NCI-H1930 (cell line): Measurements from ENCODE around the gene TCN2.
"Not testable (repeated sequence)": the region's sequence is repeated elsewhere in the genome, so short reads cannot be mapped to it uniquely, and the experiment has no call there.

Experiments
- DNase-seq, 2 experiments: peaks; one replicate each; lab custom pipeline; 2025; lab: John Stamatoyannopoulos, UW

The TCN2 gene

DNA sequence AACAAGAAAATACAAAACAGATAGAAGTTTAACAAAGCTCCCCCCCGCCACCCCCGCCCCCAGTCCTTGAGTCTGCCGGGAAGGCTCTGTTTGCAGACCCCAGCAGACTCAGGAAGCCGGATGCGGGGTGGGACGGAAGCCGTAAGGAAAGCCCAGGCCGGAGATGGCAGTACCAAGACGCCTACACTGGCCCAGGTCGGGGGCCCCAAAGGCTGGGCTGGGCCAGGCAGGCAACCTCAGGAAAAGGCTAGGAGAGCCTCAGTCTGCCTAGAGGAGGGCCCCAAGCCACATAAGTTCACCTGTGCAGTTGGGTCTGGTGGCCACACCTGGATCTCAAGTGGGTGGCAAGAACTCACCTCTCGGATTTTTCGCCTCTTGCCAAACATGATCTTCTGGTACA is 28.5 kb upstream of the TCN2 start:
- no peak for DNase-seq

DNA sequence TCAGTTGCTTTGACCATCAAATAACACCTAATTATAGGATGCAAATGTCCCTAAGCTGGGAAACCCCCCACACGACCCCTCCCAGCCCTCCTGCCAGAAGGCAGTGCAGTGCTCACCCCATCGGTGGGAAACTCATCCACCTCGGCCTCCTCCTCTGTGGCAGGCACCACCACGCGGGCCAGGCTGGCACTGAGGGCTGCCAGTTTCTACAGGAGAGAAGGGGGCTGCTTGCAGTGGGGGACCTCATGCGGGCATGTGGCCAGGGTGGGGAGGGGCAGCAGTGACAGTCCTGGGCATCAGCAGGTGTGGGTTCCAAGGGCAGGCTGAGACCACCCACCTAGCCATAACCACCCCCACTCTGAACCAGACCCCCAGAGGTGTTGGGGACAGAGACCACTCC is 26.1 kb upstream of the TCN2 start:
- DNase-seq: no peak

DNA sequence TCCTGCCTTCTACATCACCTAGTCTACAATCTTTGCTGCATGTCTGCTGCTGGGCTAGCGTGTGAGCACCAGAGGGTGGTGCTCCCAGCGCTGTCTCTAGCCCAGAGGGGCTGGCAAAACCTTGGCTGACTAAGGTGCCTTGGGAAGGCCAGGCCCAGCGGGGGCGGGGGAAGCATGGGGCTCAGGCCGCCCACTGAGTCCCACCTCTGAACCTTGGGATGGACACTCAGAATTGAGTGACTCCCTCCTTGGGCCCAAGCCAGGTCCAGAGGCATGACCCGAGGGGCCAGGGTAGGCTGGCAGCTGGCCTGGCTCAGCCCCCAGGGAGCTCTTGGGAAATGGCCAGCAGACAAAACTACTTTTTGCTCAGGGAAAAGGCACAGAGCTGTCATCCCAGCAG is 24.9 kb upstream of the TCN2 start:
- DNase-seq: no peak

DNA sequence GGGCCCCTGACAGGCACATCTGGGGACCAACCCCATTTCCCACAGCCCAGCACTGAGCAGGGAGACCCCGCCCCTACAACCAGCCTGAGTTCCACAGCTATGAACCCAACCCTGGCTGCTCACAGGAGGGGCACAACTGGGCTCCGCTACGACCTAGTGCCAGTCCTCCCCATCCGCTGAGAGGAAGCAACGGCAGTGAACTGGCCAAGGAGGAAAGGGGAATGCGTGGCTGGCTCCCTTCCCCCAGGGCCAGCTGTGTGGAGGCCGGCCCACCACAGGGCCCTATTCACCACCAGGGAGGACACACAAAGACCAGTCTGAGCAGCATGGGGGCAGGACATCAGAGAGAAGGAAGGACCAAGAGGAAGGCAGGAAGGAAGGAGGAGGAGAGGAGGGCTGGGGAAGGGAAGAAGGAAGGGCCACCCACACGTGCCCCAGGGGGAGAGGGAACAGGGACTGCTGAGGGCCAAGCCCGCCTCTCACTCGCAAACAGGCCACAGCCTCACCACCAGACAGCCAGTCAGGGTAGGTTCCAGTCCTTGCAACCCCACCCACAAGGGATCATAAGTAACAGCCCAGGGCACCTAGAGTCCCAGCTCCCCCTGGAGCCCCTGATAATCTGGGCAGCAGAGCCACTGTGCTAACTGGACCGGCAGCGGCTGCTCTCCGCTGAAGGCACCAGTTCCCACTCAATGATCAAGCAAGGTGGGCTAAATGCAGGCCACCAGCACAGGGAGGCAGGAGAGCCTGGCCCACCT is 24.0 kb upstream of the TCN2 start:
- DNase-seq: no peak

DNA sequence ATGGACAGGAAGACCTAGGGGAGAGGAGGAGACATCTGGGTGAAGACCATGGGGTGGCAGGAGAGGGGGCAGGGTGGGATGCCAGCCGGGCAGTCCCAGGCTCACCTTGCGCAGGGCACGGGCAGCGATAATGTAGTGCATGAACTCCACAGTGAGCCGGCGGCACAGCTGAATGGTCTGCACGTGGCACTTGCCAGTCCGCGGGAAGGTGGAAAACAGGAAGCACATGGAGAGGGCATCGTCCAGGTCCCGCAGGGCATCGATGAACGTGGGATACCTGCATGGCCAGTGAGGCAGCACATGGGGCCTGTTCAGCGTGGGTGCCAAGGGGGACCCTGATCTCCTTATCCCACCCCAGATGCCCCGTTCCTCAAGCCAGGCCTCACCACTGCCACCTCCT is 22.5 kb upstream of the TCN2 start:
- no peak for DNase-seq

DNA sequence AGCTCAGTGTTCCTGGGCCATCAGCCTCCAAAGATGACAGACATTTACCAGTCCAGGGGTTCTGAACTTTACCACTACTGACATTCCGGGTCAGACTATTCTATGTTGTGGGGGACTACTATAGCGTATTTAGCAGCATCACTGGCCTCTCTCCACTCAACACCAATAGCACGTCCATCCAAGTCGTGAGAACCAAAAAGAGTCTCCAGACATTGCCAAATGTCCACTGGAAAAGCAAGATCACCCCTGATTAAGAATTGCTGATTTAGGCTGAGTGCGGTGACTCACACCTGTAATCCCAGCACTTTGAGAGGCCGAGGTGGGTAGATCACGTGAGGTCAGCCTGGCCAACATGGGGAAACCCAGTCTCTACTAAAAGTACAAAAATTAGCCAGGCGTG is 20.6 kb upstream of the TCN2 start:
- DNase-seq: no peak

DNA sequence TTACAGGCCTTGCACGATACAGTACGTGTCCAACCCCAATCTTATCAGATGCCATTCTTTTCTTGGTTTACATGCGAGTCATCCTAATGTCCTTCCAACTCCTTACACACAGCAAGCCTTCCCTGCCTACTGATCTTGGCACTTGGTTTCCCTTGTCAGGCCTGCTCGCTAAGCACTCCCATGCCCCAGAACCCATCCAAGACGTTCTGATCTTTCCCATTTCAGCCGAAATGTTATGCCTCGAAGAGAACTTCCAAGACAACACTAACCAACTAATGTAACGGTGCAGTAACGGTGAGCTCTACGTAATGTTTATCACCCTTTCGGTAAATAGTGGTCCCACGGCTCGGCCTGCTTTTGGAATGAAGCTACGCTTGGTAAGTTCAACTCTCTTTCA is 15.8 kb upstream of the TCN2 start:
- no peak for DNase-seq

DNA sequence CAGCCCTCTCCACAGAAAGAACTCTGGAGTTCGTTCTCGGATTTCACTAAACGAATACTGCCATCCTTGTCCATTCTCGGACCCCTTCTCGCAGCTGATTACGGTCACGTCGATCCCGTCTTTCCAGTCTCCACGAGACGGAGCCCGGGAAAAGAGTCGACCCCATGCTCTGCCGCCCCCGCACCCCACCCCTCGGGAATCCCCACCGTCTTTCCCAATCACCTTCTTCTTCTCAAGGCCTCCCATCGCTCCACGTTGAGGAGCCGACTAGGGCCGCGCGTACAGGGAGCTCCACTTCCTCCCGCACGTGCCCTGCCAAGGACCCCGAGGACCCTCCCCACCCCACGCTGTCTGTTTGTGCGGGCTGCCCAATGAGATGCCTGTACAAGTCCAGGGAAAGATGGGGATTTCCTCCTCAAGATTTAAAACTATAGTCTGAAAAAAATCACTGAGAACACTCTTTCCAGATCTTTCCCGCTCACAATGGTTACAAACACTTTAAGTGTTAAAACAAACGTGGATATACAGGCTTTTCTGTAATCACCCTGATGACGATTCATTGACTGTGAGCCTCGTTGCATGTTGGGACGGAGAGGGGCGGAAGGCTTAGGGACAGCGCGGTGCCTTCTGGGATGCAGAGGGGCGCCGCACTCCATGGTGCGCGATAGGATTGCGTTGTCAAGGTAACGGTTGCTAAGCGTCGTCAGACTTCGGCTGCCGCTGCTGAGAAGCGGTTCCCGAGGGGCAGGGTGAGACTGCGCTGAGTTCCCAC is 15.2 kb upstream of the TCN2 start, which contains the start of gene PES1:
TSS of gene PES1 (minus strand) at position 323 of the 772 bp plus-strand sequence. CDS start at position 246, 77 bp downstream.
- peak; percentile 97 to 98 for DNase-seq

DNA sequence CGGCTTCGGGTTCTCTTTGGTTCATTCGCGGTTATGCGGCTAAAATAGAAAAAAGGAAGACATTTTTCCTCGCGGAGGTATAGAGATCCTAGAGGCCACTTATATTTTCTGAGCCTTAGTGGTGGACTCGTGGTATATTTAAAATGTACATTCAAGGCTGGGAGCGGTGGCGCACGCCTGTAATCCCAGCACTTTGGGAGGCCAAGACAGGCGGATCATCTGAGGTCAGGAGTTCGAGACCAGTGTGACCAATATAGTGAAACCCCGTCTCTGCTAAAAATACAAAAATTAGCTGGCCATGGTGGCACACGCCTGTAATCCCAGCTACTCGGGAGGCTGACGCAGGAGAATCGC is 14.6 kb upstream of the TCN2 start:
- DNase-seq: not testable (repeated sequence)

DNA sequence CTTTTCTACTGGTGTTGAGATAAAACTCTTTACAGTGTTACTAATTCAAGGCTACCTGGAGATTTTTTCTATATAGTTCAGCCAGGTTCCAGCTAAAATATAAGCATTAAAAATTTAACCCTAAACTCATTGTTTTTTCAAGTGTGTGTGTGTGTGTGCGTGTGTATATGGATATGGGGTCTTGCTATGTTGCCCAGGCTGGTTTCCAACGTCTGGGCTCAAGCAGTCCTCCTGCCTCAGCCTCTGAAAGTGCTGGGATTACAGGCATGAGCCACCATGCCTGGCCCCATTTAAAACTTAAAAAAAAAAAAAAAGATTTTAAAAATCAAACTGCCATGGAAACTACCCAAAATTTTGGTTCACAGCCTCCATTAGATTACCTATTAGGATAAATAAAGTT is 10.8 kb upstream of the TCN2 start:
- no peak for DNase-seq

DNA sequence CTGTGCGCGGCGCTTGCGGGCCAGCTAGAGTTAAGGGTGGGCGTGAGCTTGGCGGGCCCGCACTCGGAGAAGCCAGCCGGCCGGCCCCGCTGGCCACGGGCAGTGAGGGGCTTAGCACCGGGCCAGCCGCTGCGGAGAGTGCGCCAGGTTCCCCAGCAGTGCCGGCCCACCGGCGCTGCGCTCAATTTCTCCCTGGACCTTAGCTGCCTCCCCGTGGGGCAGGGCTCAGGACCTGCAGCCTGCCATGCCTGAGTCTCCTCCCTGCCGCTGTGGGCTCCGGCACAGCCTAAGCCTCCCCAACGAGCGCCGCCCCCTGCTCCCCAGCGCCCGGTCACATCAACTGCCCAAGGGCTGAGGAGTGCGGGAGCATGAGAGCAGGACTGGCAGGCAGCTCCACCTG is 10.1 kb upstream of the TCN2 start:
- DNase-seq: no peak

DNA sequence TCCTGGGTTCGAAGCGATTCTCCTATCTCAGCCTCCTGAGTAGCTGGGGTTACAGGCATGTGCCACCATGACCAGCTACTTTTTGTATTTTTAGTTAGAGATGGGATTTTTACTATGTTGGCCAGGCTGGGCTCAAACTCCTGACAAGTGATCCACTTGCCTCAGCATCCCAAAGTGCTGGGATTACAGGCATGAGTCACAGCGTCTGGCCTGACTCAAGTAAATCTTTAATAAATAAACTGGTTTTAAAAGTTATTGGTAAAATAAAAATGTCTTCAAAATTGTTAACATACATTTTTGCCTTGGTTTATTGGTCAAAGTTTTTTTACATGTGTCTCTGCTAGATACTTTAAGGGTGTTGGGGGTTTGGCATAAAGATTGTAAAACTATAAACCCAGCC is 8.0 kb upstream of the TCN2 start:
- DNase-seq: no peak

DNA sequence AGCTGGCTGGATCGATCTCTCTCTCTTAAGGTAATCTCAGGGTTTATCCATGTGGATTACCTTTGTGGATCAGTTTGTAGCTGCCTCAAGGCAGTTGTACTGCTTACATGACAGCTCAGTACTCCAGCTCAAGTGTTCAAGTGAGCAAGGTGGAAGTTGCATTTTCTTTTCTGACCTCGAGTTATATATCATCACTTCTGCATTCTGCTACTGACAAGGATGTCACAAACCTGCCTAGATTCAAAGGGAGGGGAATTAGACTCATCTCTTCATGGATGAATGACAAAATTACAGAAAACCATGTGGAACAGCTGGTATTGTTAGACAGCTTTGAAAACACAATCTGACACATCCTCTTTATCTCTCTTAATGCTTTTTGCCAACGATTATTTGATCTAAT is 6.1 kb upstream of the TCN2 start:
- no peak for DNase-seq

DNA sequence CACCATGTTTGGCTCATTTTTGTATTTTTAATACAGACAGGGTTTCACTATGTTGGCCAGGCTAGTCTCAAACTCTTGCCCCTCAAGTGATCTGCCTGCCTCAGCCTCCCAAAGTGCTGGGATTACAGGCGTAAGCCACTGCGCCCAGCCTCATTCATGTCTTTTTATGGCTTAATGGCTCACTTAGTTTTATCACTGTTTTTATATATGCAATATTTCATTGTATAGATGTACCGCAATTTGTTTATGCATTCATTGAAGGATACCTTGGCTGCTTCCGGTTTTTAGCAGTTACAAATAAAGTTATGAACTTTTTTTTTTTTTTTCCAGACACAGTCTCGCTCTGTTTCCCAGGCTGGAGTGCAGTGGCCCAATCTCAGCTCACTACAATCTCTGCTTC is 5.5 kb upstream of the TCN2 start:
- DNase-seq: no peak

DNA sequence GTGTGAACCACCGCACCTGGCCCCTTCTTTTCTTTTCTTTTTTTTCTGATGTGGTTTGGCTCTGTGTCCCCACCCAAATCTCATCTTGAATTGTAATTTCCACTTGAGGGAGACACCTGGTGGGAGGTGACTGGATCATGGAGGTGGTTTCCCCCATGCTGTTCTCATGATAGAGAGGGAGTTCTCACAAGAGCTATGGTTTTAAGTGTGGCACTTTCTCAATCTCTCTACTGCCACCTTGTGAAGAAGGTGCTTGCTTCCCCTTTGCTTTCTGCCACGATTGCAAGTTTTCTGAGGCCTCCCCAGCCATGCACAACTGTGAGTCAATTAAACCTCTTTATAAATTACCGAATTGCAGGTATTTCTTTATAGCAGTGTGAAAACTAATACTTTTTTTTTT is 4.9 kb upstream of the TCN2 start:
- no peak for DNase-seq

DNA sequence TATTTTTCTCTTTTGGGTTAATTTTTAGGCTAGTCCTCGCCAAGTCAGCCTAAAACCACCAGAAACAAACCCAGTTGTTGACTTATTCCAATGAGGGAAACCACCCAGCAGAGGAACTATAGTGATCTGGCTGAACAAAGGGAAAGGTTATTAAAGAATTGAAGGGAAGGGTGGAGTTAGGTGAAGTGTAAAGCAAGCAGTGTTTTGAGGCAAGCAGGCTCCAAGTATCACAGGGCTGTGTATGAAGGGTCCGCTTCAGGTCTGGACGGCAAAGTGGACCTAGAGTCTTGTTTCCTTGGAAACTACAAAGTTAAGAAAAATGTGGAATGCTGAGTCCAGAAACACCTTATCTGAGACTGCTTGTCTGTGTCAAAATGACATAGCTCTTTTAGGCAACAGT is 3.2 kb upstream of the TCN2 start:
- no peak for DNase-seq

DNA sequence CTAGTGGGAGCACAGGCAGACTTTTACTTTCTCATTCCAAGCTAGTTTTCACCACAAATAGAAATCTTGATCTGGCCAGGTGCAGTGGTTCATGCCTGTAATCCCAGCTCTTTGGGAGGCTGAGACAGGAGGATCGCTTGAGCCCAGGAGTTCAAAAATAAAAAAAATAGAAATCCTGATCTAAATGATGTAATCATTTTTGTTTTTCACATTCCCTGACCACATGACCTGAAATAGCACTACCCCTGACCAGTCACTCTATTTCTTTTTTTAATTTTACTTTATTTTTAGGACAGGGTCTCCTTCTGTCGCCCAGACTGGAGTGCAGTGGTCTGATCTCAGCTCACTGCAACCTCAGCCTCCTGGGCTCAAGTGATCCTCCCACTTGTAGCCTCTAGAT is 2.3 kb upstream of the TCN2 start:
- DNase-seq: no peak

DNA sequence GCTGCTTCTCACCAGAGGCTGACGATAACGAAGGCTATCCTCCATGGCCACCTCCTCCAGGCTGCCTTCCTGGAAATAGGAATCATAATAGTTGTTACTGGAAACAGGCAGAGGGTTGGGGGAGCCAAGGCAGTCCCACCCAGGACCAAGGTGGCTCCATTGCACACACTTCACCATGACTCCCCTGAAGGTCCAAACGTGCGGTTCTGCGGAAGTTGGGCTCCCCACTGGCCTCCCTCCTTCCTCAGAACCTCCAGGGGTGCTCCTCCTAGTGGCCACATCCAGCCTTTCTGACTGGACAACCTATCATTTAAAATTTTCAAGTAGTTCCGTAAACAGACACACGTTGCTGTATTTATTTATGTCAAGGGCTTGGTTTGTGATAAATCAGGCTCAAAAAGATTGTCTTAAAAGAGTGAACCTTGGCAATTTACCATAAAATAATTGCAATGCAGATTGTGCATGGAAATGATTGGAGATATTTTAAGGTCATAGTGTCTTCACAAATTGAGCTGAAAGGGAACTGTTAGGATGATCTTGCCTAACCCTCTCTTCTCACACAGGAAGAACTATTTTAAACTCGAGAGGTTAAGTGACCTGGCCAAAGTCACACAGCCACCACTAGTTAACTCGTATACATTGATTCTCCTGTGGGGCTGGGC is 1.4 kb upstream of the TCN2 start:
- peak in 1 of 2 experiments; percentile 17 for DNase-seq

DNA sequence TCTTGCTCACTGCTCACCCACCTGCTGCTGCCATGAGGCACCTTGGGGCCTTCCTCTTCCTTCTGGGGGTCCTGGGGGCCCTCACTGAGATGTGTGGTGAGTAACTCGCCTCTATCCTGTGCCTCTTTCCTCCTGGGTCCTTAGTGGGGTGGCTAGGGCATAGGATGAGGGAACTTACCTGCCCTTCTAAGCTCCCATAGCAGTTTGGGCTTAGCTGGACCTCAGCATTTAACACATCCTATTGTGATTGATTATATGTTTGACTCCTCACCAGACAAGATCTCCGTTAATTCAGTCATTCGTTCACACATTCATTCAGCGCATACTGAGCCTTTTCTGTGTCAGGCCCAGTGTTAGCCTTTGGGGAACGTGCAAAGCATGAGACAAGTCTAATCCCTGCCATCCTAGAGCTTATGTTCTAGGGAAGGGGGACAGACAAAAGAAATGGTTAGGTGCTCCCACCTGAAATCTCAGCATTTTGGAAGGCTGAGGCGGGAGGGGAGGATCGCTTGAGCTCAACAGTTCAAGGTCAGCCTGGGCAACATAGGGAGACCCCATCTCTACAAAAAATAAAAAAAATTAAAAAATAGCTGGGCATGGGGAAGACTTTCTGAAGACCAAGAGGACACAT is 441 bp downstream of the TCN2 start:
- no peak for DNase-seq

DNA sequence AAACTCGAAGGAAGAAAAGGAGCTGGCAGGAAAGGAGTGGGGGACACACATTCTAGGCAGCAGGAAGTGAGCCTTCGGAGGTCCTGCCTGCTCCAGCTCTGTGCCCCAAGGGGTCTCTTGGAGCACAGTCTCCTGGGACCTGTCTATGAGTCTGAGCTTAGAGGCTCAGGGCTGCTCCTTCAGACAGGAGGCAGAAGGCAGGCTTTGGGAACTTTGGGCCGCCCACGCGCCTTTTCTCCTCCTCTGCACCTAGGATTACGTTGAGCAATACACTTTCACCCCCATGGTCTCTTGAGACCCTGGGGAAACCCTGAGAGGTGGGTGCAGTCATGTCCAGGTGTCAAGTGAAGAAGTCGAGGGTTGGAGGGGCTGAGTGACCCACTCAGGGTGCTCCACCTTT is 965 bp downstream of the TCN2 start:
- DNase-seq: no peak

DNA sequence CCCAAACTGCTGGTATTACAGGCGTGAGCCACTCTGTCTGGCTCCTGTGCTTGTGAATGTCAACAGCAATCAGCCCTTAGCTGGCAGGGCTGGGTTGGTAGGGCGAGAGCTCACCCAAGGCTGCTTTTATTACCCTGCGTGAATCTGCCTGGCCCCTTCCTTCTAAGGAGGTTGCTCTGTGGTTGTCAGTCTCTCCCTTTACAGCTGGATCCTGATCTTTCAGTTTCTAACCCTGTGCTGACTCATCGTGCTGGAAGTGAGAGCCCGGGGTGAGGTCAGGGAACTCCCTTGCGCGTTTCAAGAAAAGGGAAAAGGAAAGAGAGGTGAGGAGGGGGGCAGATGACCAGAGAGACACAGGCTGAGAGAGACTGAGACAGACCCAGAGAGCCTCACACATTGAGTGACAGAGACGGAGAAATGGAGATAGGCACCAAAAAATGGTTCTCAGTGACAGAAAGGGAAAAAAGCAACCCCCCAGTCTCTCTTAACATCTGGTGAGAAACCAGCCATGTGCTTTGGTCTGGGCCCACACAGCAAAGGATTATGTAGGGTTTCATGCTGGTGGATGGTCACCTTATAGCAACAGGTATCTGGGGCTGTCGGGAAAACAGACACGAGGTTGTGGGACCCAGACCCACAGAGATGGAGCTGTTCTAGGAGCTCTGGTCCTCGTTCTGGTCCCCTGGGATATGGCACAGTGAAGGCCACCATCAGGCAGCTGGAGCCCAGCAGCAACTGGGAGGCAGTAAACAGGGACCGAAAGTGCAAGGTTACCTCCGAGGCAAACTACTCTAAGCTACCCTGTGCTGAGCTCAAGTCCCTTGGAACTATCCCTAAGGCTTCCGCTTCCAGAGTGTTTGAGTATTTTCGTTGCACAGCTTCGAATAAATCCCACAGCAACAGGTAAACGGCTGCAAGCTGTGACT is 2.5 kb downstream of the TCN2 start:
- no peak for DNase-seq

DNA sequence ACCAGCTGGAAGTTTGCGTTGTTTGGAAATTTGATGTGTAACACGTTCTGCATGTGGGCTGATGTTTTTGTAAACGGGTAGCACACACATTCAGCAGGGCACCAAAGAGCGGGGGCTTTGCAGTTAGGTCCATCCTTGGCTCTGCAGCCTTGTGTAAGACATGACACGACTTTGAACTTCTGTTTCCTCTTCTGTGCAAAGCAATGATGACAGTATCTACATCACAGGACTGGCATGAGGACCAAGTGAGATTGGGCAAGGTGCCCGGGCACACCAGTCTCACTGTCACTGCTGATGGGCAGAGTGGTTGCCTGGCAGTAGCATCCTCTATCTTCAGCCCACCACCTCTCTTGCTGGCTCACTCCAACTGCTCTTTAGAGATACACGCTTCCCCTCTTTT is 3.3 kb downstream of the TCN2 start:
- no peak for DNase-seq
